ENCODE measurements around the gene CARD11. TPM values are rescaled to one million over a fixed set of nuclear protein-coding genes. Genes with fewer than 3 reads are reported as not detected.

Gene CARD11
- total RNA-seq, 2 experiments from 2014 or later: 99.4 to 105 TPM

DNA sequence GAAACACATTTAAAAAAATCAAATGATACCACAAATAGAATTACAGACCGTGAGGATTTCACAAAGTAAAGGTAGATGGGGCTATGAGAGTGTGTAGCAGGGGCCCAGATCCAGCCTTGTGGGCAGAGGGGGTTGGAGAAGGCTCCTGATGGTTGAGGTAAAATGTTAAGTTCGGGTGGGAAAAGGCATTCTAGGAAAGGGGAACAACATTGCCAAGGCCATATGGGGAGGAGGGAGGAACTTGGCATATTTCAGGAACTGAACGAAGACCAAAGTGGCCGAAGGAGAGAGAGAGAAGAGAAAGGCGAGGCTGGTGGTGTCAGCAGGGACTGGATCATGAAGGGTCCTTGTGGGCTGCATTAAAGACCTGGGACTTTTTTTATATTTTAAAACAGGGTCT is 98.9 kb downstream of the CARD11 start:
- CTCF ChIA-PET: interaction anchor here (1.5 kb wide), 1 partner anchor 11 kb away, joined by 6 read pairs; no protein-coding TSS in a partner anchor
- peak; percentile 1 for DNase-seq
- H3K36me3 Mint-ChIP-seq (ENCODE audit: low read depth): peaks cover 62% of the 10 kb centered on the region
- H3K4me3 Mint-ChIP-seq: no peak overlapping the region
- H3K27ac Mint-ChIP-seq: peak overlapping the region; percentile 14
- intact Hi-C loops (cut with micrococcal nuclease): no loop called here
- peaks cover 27% of the 10 kb centered on the region for H3K4me1 Mint-ChIP-seq (ENCODE audit: low read depth)
- no peaks in the 10 kb centered on the region for H3K27me3 Mint-ChIP-seq (ENCODE audit: low read depth)
- H3K9me3 Mint-ChIP-seq: peaks cover 6% of the 10 kb centered on the region

GRCh38 chr7:2943851-2944601 is 99.6 kb downstream of the CARD11 start:
- H3K36me3 Mint-ChIP-seq (ENCODE audit: low read depth): peaks cover 60% of the 10 kb centered on the region
- H3K27me3 Mint-ChIP-seq (ENCODE audit: low read depth): no peaks in the 10 kb centered on the region
- no peak overlapping the region for H3K4me3 Mint-ChIP-seq
- peaks cover 20% of the 10 kb centered on the region for H3K4me1 Mint-ChIP-seq (ENCODE audit: low read depth)
- H3K27ac Mint-ChIP-seq: no peak overlapping the region
- DNase-seq: peak; percentile 2
- CTCF ChIA-PET: interaction anchor here (1.5 kb wide), 1 partner anchor 10 kb away, joined by 6 read pairs; no protein-coding TSS in a partner anchor
- intact Hi-C loops (cut with micrococcal nuclease): no loop called here
- H3K9me3 Mint-ChIP-seq: no peaks in the 10 kb centered on the region

DNA sequence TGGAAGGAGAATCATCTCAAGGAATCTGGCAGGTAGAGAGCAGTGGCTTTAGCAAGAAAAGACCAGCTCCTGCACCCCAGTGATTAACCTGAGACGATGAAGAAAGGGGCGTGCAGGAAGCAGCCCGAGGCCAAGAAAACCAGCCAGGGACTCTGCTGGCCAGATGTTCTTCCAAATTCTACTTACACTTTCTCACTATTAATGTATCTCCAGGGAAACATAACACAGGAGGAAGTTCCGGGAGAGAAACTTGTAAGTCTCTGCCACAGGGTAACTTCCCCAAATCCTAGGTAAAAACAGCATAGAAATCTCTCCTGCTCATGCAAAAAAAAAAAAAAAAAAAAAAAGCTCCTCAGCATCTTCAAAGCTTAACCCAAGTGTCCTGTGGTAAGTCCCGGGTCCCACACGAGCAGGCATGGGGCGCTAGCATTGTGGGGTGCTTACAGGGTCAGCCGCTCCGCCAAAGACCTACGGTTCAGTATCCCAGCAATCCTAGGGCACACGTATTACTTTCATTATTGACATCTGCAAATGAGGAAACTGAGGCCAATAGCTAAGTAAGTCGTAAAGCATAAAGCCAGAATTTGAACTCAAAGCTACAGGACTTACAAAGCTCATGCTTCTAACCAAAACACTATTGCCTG is 102.3 kb downstream of the CARD11 start:
- intact Hi-C loops (cut with micrococcal nuclease): no loop called here
- no peak for DNase-seq
- H3K27me3 Mint-ChIP-seq (ENCODE audit: low read depth): no peaks in the 10 kb centered on the region
- peaks cover 57% of the 10 kb centered on the region for H3K36me3 Mint-ChIP-seq (ENCODE audit: low read depth)
- peaks cover 4% of the 10 kb centered on the region for H3K4me1 Mint-ChIP-seq (ENCODE audit: low read depth)
- no peaks in the 10 kb centered on the region for H3K9me3 Mint-ChIP-seq
- CTCF ChIA-PET: interaction anchor here (0.8 to 1.2 kb wide), 3 partner anchors 20 to 213 kb away, joined by 3 to 4 read pairs (median 3); no protein-coding TSS in a partner anchor
- no peak overlapping the region for H3K27ac Mint-ChIP-seq
- H3K4me3 Mint-ChIP-seq: no peak overlapping the region

- Mint-ChIP-seq H3K9me3 (no peaks in the 10 kb centered on the region), H3K36me3 (ENCODE audit: low read depth) (peaks cover 49% of the 10 kb centered on the region), H3K4me1 (ENCODE audit: low read depth) (peaks cover 4% of the 10 kb centered on the region), H3K27me3 (ENCODE audit: low read depth) (no peaks in the 10 kb centered on the region), H3K27ac (no peak overlapping the region), H3K4me3 (no peak overlapping the region)
- intact Hi-C loops (cut with micrococcal nuclease): no loop called here
- DNase-seq: no peak
- CTCF ChIA-PET: no interaction called here
Measured at GRCh38 chr7:2940466-2940865, 103.2 kb downstream of the CARD11 start.

DNA sequence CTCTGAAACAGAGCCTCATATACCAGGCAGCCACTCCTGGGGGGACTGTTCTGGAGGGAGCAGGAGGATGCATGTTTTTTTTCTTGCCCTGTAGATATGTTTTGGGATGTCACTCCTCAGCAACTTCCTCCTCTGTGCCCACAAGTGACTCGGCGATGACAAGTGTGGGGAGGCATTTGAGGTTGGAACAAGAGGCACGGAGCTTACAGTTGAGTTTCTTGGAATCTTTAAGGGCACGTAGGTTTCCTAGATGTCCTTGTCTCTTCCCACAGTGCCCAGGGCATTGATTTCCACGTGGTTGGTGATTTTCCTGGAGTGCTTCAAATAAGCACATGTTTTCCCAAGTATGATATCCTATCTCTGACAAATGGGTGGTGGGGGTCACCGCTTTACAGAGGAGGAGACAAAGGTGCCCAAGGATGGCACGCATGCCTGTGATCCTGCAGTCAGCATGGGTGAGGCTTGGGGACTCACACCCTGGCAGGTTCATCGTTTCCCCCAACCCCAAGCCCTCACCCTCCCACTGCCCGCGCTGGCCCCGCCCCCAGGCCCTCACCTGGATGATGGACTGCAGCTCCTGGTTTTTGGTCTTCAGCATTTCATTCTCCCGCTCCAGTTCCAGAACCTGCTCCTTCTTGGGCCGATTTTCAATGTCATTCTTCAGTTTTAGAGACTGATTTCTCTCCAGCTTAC is 104.3 kb downstream of the CARD11 start:
- peaks cover 11% of the 10 kb centered on the region for H3K4me1 Mint-ChIP-seq (ENCODE audit: low read depth)
- no peak overlapping the region for H3K4me3 Mint-ChIP-seq
- intact Hi-C loops (cut with micrococcal nuclease): no loop called here
- peak; percentile 4 for DNase-seq
- CTCF ChIA-PET: interaction anchor here (0.8 kb wide), 1 partner anchor 151 kb away, joined by 3 read pairs; no protein-coding TSS in a partner anchor
- H3K9me3 Mint-ChIP-seq: no peaks in the 10 kb centered on the region
- no peaks in the 10 kb centered on the region for H3K27me3 Mint-ChIP-seq (ENCODE audit: low read depth)
- H3K36me3 Mint-ChIP-seq (ENCODE audit: low read depth): peaks cover 42% of the 10 kb centered on the region
- peak overlapping the region; percentile 42 for H3K27ac Mint-ChIP-seq

- DNase-seq: peak; percentile 3
- H3K27me3 Mint-ChIP-seq (ENCODE audit: low read depth): no peaks in the 10 kb centered on the region
- H3K4me3 Mint-ChIP-seq: no peak overlapping the region
- peaks cover 40% of the 10 kb centered on the region for H3K36me3 Mint-ChIP-seq (ENCODE audit: low read depth)
- H3K9me3 Mint-ChIP-seq: no peaks in the 10 kb centered on the region
- intact Hi-C loops (cut with micrococcal nuclease): no loop called here
- H3K4me1 Mint-ChIP-seq (ENCODE audit: low read depth): peaks cover 18% of the 10 kb centered on the region
- H3K27ac Mint-ChIP-seq: peak overlapping the region; percentile 26
- CTCF ChIA-PET: interaction anchor here (0.8 to 1.2 kb wide), 2 partner anchors 15 to 152 kb away, joined by 3 read pairs; no protein-coding TSS in a partner anchor
Measured at GRCh38 chr7:2938514-2939192, 105.0 kb downstream of the CARD11 start.

DNA sequence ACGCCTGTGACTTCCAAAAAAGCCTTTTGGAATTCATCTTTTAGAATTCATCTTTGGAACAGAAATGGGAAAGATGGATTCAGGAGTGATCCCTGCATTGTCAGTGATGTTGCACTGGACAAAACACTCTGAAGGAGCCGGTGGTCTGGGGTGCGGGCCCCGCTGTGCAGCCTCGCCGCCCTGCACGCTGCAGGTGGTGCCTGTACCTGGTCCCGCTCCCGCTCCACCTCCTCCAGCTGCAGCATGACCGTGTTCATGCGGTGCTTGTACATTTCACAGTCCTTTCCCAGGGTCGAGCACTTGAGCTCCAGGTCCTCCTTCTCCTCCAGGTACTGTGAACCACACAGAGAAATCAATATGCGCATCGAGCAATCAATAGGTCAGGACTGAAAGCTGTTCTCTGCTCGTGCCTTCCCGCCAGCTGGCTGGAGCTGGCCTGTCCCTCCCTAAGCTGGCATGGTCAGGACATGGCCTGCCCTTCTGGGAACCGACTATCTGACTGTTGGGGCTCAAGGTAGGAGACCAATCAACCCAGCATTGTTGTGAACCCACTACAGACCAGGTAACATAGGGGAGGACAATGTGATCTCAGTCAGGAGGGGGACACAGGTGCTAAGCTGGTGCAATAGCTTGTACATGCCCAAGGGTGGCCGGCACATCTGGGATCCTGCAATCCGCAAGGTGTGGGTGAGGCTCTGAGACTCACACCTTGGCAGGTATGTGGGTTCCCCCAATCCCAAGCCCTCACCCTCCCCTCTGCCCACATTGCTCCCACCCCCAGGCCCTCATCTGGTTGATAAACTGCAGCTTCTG is 105.8 kb downstream of the CARD11 start:
- no peaks in the 10 kb centered on the region for H3K9me3 Mint-ChIP-seq
- no peak overlapping the region for H3K27ac Mint-ChIP-seq
- CTCF ChIA-PET: interaction anchor here (0.6 to 1.2 kb wide), 4 partner anchors 16 to 219 kb away, joined by 3 to 5 read pairs (median 4); no protein-coding TSS in a partner anchor
- peaks cover 41% of the 10 kb centered on the region for H3K36me3 Mint-ChIP-seq (ENCODE audit: low read depth)
- H3K27me3 Mint-ChIP-seq (ENCODE audit: low read depth): no peaks in the 10 kb centered on the region
- DNase-seq: no peak
- no peak overlapping the region for H3K4me3 Mint-ChIP-seq
- intact Hi-C loops (cut with micrococcal nuclease): no loop called here
- peaks cover 20% of the 10 kb centered on the region for H3K4me1 Mint-ChIP-seq (ENCODE audit: low read depth)

GRCh38 chr7:2936891-2937580 is 106.6 kb downstream of the CARD11 start:
- intact Hi-C loops (cut with micrococcal nuclease): no loop called here
- Mint-ChIP-seq H3K36me3 (ENCODE audit: low read depth) (peaks cover 43% of the 10 kb centered on the region), H3K27me3 (ENCODE audit: low read depth) (no peaks in the 10 kb centered on the region), H3K4me1 (ENCODE audit: low read depth) (peaks cover 23% of the 10 kb centered on the region), H3K9me3 (no peaks in the 10 kb centered on the region), H3K27ac (no peak overlapping the region), H3K4me3 (no peak overlapping the region)
- CTCF ChIA-PET: interaction anchor here (0.7 to 1.2 kb wide), 2 partner anchors 17 to 220 kb away, joined by 3 to 4 read pairs; no protein-coding TSS in a partner anchor
- DNase-seq: no peak

- Mint-ChIP-seq H3K27me3 (ENCODE audit: low read depth) (no peaks in the 10 kb centered on the region), H3K4me1 (ENCODE audit: low read depth) (peaks cover 23% of the 10 kb centered on the region), H3K4me3 (no peak overlapping the region), H3K9me3 (no peaks in the 10 kb centered on the region), H3K27ac (peak overlapping the region; percentile 37), H3K36me3 (ENCODE audit: low read depth) (peaks cover 44% of the 10 kb centered on the region)
- no peak for DNase-seq
- CTCF ChIA-PET: no interaction called here
- intact Hi-C loops (cut with micrococcal nuclease): no loop called here
Measured at GRCh38 chr7:2936301-2936700, 107.4 kb downstream of the CARD11 start.

DNA sequence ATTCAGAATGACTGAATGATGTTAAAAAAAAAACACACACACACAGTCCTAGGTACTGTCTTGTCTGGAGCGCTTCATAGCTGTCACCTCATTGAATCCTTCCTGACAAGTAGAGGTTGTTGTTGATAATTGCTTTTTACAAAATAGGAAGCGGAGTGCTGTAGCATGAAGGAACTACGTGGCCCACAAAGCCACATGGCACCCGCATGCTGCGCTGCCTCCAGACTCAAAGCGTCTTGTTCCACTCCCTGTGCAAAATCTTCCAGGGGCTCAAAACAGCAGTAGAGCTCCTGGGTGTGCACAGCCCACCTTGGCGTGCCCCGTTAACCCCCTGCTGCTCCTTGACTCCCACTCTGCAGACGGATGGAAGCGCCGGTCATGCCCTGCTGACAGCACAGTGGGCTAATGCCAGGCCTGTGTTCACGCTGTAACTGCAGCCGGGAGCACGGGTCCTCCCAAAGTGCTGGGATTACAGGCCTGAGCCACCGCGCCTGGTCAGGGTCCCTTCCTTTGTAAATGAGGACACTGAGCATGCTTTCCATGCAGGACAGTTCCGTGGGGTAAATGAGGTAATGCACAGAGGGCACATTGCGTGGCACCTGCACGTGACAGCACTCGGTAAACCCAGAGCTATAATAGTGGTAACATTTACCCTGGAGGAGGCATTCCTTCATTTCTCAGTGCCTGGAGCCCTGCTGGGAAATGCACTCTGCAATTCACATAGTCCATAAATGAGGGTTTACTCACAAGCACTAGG is 108.5 kb downstream of the CARD11 start:
- intact Hi-C loops (cut with micrococcal nuclease): loop anchor here (1.0 to 2.0 kb wide), 4 partner anchors 20 to 108 kb away; partner anchors contain the start of gene CARD11
- H3K4me3 Mint-ChIP-seq: no peak overlapping the region
- no peak for DNase-seq
- H3K36me3 Mint-ChIP-seq (ENCODE audit: low read depth): peaks cover 44% of the 10 kb centered on the region
- H3K27me3 Mint-ChIP-seq (ENCODE audit: low read depth): no peaks in the 10 kb centered on the region
- CTCF ChIA-PET: interaction anchor here (0.8 kb wide), 1 partner anchor 106 kb away, joined by 6 read pairs; no protein-coding TSS in a partner anchor
- peaks cover 19% of the 10 kb centered on the region for H3K4me1 Mint-ChIP-seq (ENCODE audit: low read depth)
- no peaks in the 10 kb centered on the region for H3K9me3 Mint-ChIP-seq
- peak overlapping the region; percentile 99 for H3K27ac Mint-ChIP-seq
